HepG2 (cell line): ENCODE data around the gene PTPRM.

Experiments used
- ARHGAP35 ChIP-seq: sonication (generic); formaldehyde crosslinking; IDR thresholded peaks from 2 replicates; pipeline ENCODE4 v1.9.0; 2022; ENCODE audit warnings: mild to moderate bottlenecking, inconsistent platforms, moderate library complexity, missing genetic modification reagents, borderline replicate concordance
- BRF2 ChIP-seq: sonication (generic); formaldehyde crosslinking; IDR thresholded peaks from 2 replicates; pipeline ENCODE4 v1.8.1; 2022; ENCODE audit warnings: mild to moderate bottlenecking, missing genetic modification reagents
- E2F1 ChIP-seq: sonication (generic); formaldehyde crosslinking; IDR thresholded peaks from 2 replicates; pipeline ENCODE4 v1.5.0; 2020; ENCODE audit warnings: missing genetic modification reagents
- HNF4A ChIP-seq: sonication (generic); formaldehyde crosslinking; IDR thresholded peaks from 2 replicates; pipeline ENCODE4 v1.4.0; 2020; ENCODE audit warnings: missing genetic modification reagents
- KLF6 ChIP-seq: IDR thresholded peaks from 2 replicates; pipeline ENCODE4 v1.8.0; 2016; ENCODE audit warnings: missing biosample characterization, missing genetic modification reagents
- MAFG ChIP-seq: sonication (generic); formaldehyde crosslinking; IDR thresholded peaks from 2 replicates; pipeline ENCODE4 v1.5.1; 2020; ENCODE audit warnings: mild to moderate bottlenecking, missing genetic modification reagents
- MXI1 ChIP-seq: IDR thresholded peaks from 3 replicates; pipeline ENCODE4 v1.6.1; 2012; ENCODE audit warnings: low read depth, low read length, inconsistent platforms, borderline replicate concordance
- NR3C1 ChIP-seq: sonication (generic); formaldehyde crosslinking; IDR thresholded peaks from 2 replicates; pipeline ENCODE4 v1.4.0; 2020; ENCODE audit warnings: missing genetic modification reagents
- SMC3 ChIP-seq: IDR thresholded peaks from 2 replicates; pipeline ENCODE4 v1.6.1; 2011; ENCODE audit warnings: low read length, improper control_type of control experiment
- SSRP1 ChIP-seq: IDR thresholded peaks from 2 replicates; pipeline ENCODE4 v1.6.1; 2016; ENCODE audit warnings: control low read depth
- ZNF333 ChIP-seq: sonication (generic); formaldehyde crosslinking; IDR thresholded peaks from 2 replicates; pipeline ENCODE4 v1.4.0; 2020; ENCODE audit warnings: mild to moderate bottlenecking, missing genetic modification reagents, borderline replicate concordance
- ZNF569 ChIP-seq: sonication (generic); formaldehyde crosslinking; IDR thresholded peaks from 2 replicates; pipeline ENCODE4 v1.5.0; 2020; ENCODE audit warnings: mild to moderate bottlenecking, missing genetic modification reagents, moderate library complexity, borderline replicate concordance

GRCh38 chr18:7593218-7593819 lies 26.2 kb downstream of the PTPRM start:
- no peak for TF ChIP-seq NR3C1 (CRISPR knock-in tag)
- no peak for TF ChIP-seq SSRP1 (CRISPR knock-in tag)
- no peak for TF ChIP-seq BRF2 (CRISPR knock-in tag)
- TF ChIP-seq ZNF333 (CRISPR knock-in tag), result no peak
- no peak for TF ChIP-seq MAFG (CRISPR knock-in tag)
- TF ChIP-seq HNF4A (CRISPR knock-in tag), result no peak
- TF ChIP-seq ZNF569 (CRISPR knock-in tag), result no peak
- TF ChIP-seq MXI1, result no peak
- TF ChIP-seq E2F1 (CRISPR knock-in tag), result no peak
- TF ChIP-seq ARHGAP35 (CRISPR knock-in tag), result no peak
- no peak for TF ChIP-seq SMC3
- no peak for TF ChIP-seq KLF6 (CRISPR knock-in tag)
